Neural cell (in vitro differentiated cells): ENCODE results near the gene FRRS1L. TPM values are rescaled to one million over a fixed set of nuclear protein-coding genes. Genes with fewer than 3 reads are reported as not detected.

Experiments
- H2AFZ ChIP-seq: fragments of 200-600, 300-800 bp; sonication (generic), shearing (Covaris generic); 2 replicates; pipeline ENCODE4 v1.6.0; 2014; ENCODE audit warnings: low read depth, mild to moderate bottlenecking, antibody characterized with exemption, low read length, moderate library complexity
- H3F3A ChIP-seq: fragments of 200-600 bp; shearing (Covaris generic); 2 replicates; pipeline ENCODE4 v1.6.1; 2016; ENCODE audit warnings: mild to moderate bottlenecking, moderate library complexity, mixed read lengths, antibody characterized with exemption, low read length; ENCODE audit not compliant: insufficient read depth, poor library complexity, severe bottlenecking
- H3K27ac ChIP-seq: fragments of 200-600, 300-800 bp; sonication (generic), shearing (Covaris generic); 2 replicates; pipeline ENCODE4 v1.5.1; 2014; ENCODE audit warnings: mild to moderate bottlenecking, low read length, moderate library complexity
- H3K27me3 ChIP-seq: fragments of 300-800, 200-600 bp; sonication (generic), shearing (Covaris generic); 2 replicates; pipeline ENCODE4 v1.6.0; 2014; ENCODE audit warnings: mild to moderate bottlenecking, low read depth, low read length, moderate library complexity; ENCODE audit not compliant: insufficient read depth
- H3K36me3 ChIP-seq: fragments of 300-800, 200-600 bp; sonication (generic), shearing (Covaris generic); 2 replicates; pipeline ENCODE4 v1.5.1; 2014; ENCODE audit warnings: mild to moderate bottlenecking, antibody characterized with exemption, low read length, moderate library complexity; ENCODE audit not compliant: insufficient read depth
- H3K4me2 ChIP-seq: fragments of 300-800, 200-600 bp; sonication (generic), shearing (Covaris generic); 2 replicates; pipeline ENCODE4 v1.6.0; 2014; ENCODE audit warnings: mild to moderate bottlenecking, low read length
- H3K4me3 ChIP-seq: fragments of 300-800, 200-600 bp; sonication (generic), shearing (Covaris generic); 2 replicates; pipeline ENCODE4 v1.5.1; 2014; ENCODE audit warnings: mild to moderate bottlenecking, low read length, moderate library complexity
- H3K79me2 ChIP-seq: fragments of 200-600 bp; shearing (Covaris generic); replicated peaks from 2 replicates; pipeline ENCODE4 v1.6.0; 2014; ENCODE audit warnings: mild to moderate bottlenecking, low read length, moderate library complexity; ENCODE audit not compliant: insufficient read depth
- H3K9ac ChIP-seq: fragments of 300-800, 200-600 bp; sonication (generic), shearing (Covaris generic); 2 replicates; pipeline ENCODE4 v1.6.1; 2016; ENCODE audit warnings: mild to moderate bottlenecking, low read length, mixed read lengths
- H3K9me2 ChIP-seq: fragments of 200-600 bp; shearing (Covaris generic); 2 replicates; pipeline ENCODE4 v1.6.1; 2016; ENCODE audit warnings: mild to moderate bottlenecking, low read length, mixed read lengths; ENCODE audit not compliant: insufficient read depth
- H3K9me3 ChIP-seq: fragments of 200-600, 300-800 bp; sonication (generic), shearing (Covaris generic); 2 replicates; pipeline ENCODE4 v1.6.1; 2016; ENCODE audit warnings: mild to moderate bottlenecking, mixed run types, low read length, moderate library complexity, mixed read lengths
- H4K20me1 ChIP-seq: fragments of 200-600 bp; shearing (Covaris generic); 2 replicates; pipeline ENCODE4 v1.6.1; 2016; ENCODE audit warnings: mild to moderate bottlenecking, mixed run types; ENCODE audit not compliant: insufficient read depth
- CTCF ChIP-seq: fragments of 450-650 bp; IDR thresholded peaks from 2 replicates; pipeline ENCODE4 v1.5.1; 2014; ENCODE audit warnings: antibody characterized with exemption, mild to moderate bottlenecking, moderate library complexity; ENCODE audit not compliant: poor library complexity, severe bottlenecking
- EP300 ChIP-seq: fragments of 450-650 bp; conservative IDR thresholded peaks from 2 replicates; pipeline ENCODE4 v1.6.1; 2014; ENCODE audit warnings: antibody characterized with exemption, mild to moderate bottlenecking, moderate library complexity; ENCODE audit not compliant: poor library complexity, severe bottlenecking
- EZH2 ChIP-seq: fragments of 200-600, 300-800 bp; shearing (Covaris generic), sonication (generic); IDR thresholded peaks from 2 replicates; pipeline ENCODE4 v1.6.1; 2014; ENCODE audit warnings: antibody characterized with exemption, low read length, borderline replicate concordance, mild to moderate bottlenecking; ENCODE audit not compliant: insufficient read depth, poor library complexity, severe bottlenecking
- MXI1 ChIP-seq: fragments of 450-650 bp; conservative IDR thresholded peaks from 2 replicates; pipeline ENCODE4 v1.6.1; 2014; ENCODE audit warnings: antibody characterized with exemption, mild to moderate bottlenecking; ENCODE audit not compliant: poor library complexity, severe bottlenecking
- POLR2AphosphoS5 ChIP-seq: IDR thresholded peaks from 2 replicates; pipeline ENCODE4 v1.6.1; 2012
- RAD21 ChIP-seq: fragments of 450-650 bp; conservative IDR thresholded peaks from 2 replicates; pipeline ENCODE4 v1.6.1; 2014; ENCODE audit warnings: antibody characterized with exemption, mild to moderate bottlenecking, moderate library complexity
- REST ChIP-seq: IDR thresholded peaks from 2 replicates; pipeline ENCODE4 v1.6.1; 2012; ENCODE audit warnings: borderline replicate concordance
- SMC3 ChIP-seq: fragments of 450-650 bp; conservative IDR thresholded peaks from 2 replicates; pipeline ENCODE4 v1.6.1; 2014; ENCODE audit warnings: antibody characterized with exemption, mild to moderate bottlenecking, moderate library complexity; ENCODE audit not compliant: poor library complexity
- TAF1 ChIP-seq: IDR thresholded peaks from 2 replicates; pipeline ENCODE4 v1.6.1; 2012; ENCODE audit warnings: low read depth
- polyA plus RNA-seq: library from polyadenylated mRNA; depleted of rRNA; stranded (reverse); fragments of >200 nt; gene quantifications from 2 replicates; pipeline ENCODE4 v1.2.3, GENCODE V29; 2014

FRRS1L gene
- polyA plus RNA-seq, 1 donor from 2014 or later, result 20.4 TPM

DNA sequence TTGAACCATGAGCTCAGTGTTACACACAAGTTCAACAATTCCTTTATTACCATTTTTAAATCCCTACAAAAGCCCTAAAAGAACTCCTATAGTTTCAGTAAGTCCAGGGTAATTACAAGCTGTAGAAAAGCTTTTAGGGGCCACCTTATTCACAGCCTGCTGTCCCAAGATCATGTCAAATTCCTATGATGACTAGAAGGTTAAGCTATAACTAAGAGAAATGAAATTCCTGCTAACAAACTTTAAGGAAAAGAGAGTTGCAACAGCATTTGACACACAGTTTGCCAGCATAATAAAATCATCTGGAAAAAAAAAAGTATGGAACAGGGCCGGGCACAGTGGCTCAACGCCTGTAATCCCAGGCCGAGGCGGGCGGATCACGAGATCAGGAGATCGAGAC, 78.8 kb downstream of the FRRS1L start:
- Histone ChIP-seq H3K9me3 (no peaks in the 10 kb centered on the region), H4K20me1 (no peaks in the 10 kb centered on the region), H2AFZ (no peak overlapping the region), H3K27ac (no peak overlapping the region), H3K79me2 (no peaks in the 10 kb centered on the region), H3K36me3 (no peaks in the 10 kb centered on the region), H3K27me3 (no peaks in the 10 kb centered on the region), H3K4me3 (no peak overlapping the region), H3K9ac (no peak overlapping the region), H3F3A (no peaks in the 10 kb centered on the region), H3K4me2 (no peak overlapping the region), H3K9me2 (no peaks in the 10 kb centered on the region)
- TF ChIP-seq EP300, result no peak
- TF ChIP-seq MXI1, result no peak
- no peak for TF ChIP-seq RAD21
- TF ChIP-seq TAF1, result no peak
- TF ChIP-seq CTCF, result no peak
- no peak for TF ChIP-seq SMC3
- TF ChIP-seq EZH2, result no peak
- TF ChIP-seq REST, result no peak
- no peak for TF ChIP-seq POLR2AphosphoS5

- H3F3A ChIP-seq, result no peaks in the 10 kb centered on the region
- H3K4me2 ChIP-seq, result no peak overlapping the region
- H3K9me2 ChIP-seq, result no peaks in the 10 kb centered on the region
- no peak overlapping the region for H3K9ac ChIP-seq
- no peaks in the 10 kb centered on the region for H3K9me3 ChIP-seq
- no peaks in the 10 kb centered on the region for H3K36me3 ChIP-seq
- no peaks in the 10 kb centered on the region for H3K27me3 ChIP-seq
- no peaks in the 10 kb centered on the region for H3K79me2 ChIP-seq
- H2AFZ ChIP-seq, result no peak overlapping the region
- no peak overlapping the region for H3K27ac ChIP-seq
- no peaks in the 10 kb centered on the region for H4K20me1 ChIP-seq
- TF ChIP-seq SMC3, result no peak
- TF ChIP-seq CTCF, result no peak
- TF ChIP-seq POLR2AphosphoS5, result no peak
- TF ChIP-seq MXI1, result no peak
- TF ChIP-seq TAF1, result no peak
- TF ChIP-seq RAD21, result no peak
- no peak for TF ChIP-seq EZH2
- TF ChIP-seq REST, result no peak
- no peak for TF ChIP-seq EP300
- no peak overlapping the region for H3K4me3 ChIP-seq
These were observed 79.3 kb downstream of the FRRS1L start for GRCh38 chr9:109087795-109088194.
